HG02852 (cell line): ENCODE results near the gene MED25.

Source experiments
- ATAC-seq: cut with Tn5 transposase; IDR thresholded peaks from one replicate; pipeline ENCODE4 v1.9.1; 2021; ENCODE audit warnings: mild to moderate bottlenecking, moderate library complexity; ENCODE audit not compliant: unreplicated experiment

MED25 gene

DNA sequence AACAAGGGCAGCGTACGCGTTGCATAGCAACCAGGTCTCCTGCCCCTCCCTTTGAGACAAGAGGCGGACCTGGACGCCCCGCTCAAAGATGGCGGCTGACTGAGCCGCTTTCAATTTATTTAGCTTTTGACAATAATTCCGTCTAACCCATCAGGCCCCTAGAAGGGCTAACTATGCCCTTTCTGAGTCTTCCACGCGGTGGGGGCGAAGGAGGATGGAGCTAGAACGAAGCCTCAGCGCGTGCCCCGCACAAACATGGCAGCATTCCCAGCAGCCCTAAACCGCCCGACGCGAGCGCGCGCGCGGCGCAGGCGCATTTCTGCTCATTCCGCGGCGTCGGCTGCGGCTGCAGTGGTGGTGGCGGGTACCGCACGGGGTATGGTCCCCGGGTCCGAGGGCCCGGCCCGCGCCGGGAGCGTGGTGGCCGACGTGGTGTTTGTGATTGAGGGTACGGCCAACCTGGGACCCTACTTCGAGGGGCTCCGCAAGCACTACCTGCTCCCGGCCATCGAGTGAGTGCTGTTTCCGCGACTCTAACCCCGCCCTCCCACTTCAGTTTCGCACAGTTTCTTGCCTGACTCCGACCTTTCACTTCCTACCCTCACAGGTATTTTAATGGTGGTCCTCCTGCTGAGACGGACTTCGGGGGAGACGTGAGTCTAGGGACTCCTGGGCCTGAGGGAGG lies at the start of gene MED25:
Gene MED25 (plus strand): TSS at position 326 of the 685 bp plus-strand sequence. CDS start 53 bp downstream, at position 379.
- peak; percentile 65 for ATAC-seq

DNA sequence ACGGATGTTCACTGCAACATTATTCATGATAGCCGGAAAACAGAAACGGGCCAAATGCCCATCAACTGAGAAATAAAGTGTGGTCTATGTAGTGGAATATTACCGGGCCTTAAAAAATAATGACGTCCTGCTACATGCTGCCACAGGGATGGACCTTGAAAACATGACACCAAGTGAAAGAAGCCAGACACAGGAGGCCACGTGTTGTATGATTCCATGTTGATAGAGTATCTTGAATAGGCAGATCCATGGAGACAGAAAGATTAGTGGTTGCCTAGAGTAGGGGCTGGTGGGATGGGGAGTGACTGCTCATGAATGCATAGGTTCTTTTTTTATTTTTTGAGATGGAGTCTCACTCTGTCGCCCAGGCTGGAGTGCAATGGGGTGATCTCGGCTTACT lies 47.6 kb upstream of the MED25 start:
- no peak for ATAC-seq

DNA sequence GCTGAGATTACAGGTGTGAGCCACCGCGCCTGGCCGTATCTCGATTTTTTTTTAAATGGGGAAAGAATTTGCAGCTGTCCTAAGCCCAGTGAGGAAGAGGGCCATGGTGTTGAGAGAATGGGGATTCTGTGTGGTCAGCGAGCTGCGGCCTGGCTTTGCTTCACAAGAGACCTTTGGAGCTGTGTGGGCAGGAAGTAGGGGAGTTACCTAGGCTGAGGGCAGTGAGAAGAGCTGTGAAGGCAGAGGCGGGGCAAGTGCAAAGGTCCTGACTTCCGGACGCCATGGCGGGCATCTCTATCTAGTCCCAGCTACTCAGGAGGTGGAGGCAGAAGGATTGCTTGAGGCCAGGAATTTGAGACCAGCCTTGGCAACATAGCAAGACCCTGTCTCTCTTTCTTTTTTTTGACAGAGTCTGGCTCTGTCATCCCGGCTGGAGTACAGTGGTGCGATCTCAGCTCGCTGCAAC lies 46.4 kb upstream of the MED25 start:
- ATAC-seq: no peak

DNA sequence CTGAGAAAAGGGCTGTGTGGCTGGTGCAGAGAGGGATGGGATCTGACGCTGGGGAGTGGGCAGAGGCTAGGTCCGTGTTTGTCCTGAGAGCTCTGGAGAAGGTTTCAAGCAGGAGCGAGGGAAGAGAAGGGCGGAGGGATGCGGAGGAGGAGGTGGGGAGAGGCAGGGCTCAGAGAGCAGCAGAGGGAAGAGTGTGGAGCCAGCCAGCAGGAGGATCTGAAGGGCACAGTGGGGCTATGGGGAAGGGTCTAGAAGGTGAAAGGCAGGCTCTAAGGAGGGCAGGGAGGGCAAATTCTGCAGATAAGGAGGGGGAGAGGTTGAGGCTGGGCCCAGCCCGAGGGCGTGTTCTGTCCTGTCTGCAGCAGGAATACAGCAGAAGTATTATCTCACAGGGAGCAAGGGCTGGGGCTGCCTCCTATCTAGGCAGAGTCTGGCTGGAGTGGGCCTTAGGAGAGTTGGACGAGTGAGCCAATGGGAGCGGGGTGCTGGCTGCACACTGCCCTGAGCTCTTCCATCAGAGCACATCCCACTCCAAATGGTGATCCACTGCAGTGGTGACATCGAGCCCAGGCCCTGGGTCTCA lies 45.1 kb upstream of the MED25 start:
- ATAC-seq: no peak

DNA sequence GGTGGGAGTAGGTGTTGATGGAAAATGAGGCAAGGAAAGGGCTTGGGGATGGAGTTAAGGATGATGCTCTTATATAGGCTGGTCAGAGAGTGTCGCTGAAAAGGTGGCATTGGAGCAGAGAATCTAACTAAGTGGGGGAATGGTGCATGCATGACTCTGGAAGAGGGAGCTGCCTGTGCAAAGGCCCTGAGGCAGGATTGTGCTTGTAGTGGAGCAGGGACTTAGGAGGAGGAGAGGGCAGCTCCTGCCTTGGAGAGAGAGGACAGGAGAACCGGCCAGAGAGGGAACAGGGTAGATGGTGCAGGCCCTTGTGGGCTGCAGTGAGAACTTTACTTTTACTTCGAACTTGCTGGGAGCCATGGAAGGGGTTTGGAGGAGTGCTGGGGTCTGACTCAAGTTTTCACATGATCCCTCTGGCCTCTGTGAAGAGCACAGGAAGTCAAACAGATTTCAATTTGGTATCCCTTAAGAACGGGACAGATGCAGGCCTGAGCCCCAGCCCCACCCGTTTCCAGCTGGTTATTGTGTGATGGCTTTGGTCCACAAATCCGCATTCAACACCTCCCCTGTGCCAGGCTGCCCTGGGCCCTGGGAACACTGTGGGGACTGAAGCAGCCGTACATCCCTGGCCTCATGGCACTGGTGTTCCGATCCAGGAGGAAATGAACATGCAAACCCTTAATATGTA lies 44.3 kb upstream of the MED25 start:
- no peak for ATAC-seq

DNA sequence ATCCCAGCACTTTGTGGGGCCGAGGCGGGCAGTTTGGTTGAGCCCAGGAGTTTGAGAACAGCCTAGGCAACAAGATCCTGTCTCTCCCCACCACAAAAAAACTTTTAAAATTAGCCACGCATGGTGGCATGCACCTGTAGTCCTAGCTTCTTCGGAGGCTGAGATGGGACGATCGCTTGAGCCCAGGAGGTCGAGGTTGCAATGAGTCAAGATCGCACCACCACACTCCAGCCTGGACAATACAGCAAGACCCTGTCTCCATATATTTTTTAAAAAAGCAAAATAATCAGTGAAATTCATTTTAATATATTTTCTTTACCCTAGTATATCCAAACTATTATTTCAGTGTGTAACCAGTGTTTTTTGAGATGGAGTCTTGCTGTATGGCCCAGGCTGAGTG lies 43.1 kb upstream of the MED25 start:
- no peak for ATAC-seq

DNA sequence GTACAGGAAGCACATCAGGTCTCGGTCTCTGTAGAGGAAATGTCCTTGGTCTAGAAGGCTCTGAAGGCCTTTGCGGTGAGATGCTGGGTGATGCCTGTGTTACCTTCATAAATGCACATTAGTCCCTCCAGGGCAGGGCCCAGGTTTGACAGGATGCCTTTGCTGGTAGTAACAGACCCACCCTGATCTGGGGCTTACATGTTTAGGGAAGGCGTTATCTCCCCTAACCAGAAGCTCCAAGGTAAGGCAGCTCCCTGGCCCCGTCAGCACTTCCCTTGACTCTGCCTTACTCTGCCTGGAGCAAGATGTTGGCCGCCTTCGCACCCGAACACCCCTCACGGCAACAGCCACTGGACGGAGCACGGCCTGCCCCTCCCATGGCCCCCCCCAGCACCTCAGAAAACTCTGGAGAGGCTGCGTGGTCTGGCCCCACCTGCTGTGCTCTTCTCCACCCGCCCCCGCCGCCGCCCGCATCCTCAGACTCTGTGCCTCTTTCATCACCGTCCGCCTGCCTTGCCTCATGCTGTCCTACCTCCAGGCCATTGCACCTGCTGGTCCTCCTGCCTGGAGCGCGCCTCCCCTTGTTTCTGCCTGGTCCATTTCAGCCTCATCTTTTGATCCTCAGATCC lies 42.2 kb upstream of the MED25 start:
- ATAC-seq: no peak

DNA sequence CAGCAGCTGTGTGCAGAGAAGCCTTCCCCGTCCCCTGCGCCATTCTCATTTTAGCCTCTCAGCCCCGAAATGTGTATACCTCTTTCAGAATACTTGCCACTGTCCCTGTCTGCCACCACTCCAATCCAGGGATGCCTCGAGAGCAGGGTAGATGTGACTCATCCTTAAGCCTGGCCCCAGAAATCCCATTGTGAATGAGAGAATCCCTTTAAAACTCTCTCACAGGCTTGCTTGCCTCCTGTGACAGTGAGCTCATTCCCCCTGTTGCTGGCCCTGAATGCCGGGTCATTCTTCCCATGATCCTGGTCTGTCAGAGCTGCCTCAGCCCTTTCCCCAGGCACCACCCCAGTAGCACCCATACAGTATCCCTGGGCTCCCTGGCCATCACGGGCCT lies 41.7 kb upstream of the MED25 start:
- no peak for ATAC-seq

DNA sequence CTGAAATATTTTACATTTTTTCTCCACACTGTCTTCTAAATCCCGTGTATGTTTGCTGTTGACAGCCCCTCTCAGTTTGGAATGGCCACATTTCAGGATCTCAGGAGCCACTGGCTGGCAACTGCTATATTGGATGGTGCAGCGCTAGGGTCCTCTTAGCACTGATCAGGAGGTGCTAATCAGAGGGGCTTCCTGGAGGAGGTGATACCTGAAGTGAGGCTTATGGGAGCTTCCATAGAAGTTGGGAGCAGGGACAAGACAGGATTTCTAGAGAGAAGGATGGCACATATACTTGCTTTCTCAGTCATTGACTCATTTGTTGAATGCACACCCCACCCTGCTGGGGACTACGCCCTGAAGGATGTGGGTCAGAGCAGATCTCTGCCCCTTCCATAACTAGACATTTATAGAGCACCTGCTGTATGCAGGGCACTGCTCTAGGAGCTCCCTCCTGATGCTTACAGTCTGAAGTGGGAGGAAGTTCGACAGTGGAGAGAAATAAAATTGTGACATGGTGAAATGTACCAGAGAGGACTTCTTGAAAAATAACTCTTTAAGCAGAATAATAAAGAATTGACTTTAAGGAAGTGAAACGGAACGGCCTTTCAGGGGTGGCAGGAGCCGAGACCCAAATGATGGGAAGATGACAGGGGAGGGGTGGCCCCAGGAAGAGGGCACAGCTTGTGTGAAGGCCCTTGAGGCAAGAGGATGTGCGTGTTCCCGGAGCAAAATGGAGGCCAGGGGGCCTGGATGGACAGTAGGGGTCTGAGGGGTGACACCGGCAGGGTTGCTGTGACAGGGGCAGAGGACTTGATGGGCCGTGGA lies 38.1 kb upstream of the MED25 start:
- no peak for ATAC-seq

DNA sequence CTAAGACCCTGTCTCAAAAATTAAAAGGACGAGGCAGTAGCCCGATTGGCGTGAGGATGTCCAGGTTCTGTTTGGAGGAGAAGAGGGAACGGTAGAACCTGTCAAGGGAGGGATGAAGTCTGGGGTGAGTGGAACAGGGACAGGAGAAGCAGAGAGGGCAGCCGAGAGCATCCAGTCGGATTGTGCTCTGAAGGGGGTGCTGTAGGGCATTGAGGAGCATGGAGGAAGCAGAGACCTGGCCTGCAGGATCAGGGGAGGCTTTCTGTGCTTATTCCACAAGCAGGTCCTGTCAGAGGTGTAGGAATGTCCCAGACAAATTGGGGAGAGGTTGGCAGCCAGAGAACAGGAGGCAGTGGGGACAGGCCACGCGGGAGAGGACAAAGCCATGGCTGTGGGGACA lies 37.2 kb upstream of the MED25 start:
- ATAC-seq: no peak

DNA sequence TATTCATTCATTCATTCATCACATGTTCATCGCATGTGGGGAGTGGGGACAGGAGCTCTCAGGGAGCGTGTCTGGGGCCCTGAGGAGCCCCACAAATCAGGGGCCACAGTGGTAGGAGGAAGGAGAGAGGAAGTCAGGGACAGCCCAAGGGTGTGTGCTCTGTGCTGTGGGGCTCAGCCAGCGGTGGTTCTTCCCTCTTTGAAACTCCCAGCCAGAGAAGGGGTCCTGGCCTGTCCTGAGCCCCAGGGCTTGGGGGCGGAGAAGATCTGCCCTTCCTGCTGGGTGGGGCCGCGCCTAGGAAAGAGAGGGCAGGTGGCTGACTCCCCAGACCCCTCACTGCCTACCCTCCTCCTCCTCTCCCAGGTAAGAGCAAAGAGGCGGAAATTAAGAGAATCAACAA lies 36.7 kb upstream of the MED25 start:
- no peak for ATAC-seq

DNA sequence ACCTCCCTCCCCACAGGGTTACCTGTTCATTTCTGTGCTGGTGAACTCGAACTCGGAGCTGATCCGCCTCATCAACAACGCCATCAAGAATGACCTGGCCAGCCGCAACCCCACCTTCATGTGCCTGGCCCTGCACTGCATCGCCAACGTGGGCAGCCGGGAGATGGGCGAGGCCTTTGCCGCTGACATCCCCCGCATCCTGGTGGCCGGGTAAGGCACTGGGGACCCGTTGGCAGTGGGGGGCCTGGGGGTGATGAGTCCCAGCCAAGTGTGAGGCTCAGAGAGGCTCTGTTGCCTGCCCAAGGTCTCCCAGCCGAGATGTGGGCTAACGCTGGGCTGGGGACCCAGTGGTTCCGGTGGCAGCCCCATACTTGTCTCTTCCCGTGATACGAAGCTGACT lies 35.6 kb upstream of the MED25 start:
- ATAC-seq: no peak

DNA sequence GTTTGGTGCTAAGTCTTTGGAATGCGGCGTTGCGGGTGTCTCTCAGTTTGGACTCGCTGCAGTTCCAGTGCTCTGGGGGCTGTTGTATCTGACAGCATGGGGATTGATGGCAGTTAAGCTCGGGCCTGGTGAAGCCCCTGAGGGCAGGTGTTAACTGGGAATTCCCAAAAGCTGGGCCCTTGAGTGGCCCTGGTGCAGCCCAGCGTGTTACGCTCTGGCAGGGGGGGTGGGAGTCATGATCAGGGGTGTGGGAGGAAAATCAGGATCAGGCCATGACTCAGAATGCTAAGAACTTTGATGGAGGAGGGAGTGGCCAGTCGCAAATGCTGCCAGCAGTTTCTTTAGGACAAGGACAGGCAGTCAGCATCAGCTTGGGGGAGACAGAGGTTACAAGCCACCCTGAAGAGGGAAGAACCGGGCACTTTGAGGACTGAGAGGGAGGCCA lies 31.7 kb upstream of the MED25 start:
- no peak for ATAC-seq

DNA sequence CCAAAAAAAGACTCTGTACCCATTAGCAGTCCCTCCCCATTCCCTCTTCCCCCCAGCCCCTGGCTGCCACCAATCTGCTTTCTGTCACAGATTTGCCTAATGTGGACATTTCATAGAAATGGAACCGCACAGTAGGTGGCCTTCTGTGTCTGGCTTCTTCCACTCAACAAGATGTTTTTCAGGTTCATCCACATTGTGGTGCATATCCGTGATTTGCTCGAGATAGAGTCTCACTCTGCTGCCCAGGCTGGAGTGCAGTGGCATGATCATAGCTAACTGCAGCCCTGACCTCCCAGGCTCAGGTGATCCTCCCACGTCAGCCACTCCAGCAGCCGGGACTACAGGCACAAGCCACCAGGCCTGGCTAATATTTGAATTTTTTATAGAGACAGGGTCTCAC lies 30.3 kb upstream of the MED25 start:
- no peak for ATAC-seq

DNA sequence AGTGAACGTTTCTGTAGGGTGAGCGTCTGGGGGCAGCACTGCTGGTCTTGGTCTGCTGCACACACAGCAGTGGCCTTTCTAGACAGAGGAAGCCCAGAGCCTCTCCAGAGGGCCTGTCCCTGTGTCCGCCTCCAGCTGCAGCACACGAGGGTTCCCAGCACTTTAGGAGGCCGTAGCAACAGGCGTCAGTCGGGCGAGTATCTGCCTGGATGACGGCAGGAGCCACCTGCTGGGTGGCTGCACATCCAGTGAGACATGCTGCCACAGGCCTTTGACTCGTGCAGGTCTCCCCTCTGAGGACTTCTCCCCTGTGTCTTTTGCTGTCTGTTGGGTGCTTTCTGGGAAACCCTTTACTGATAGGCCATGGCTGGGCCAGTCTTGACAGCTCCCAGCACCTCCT lies 29.2 kb upstream of the MED25 start:
- ATAC-seq: no peak

DNA sequence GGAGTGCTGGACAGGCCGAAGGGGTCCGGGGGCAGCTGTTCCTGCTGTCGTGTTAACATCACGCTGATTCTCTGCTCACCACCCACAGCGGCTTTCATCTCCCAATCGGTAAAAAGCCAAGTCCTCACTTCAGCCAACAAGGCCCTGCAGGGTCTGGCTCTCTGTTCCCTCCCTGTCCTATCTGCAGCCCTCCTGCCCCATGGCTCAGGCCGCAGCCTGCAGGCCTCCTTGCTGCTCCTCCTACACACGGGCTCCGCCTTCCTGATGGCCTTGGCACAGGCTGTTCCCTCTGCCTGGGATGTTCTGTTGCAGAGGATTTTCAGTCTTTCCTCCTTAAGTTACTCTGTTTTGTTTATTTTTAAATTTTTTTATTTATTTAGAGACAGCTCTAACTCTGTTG lies 27.2 kb upstream of the MED25 start:
- no peak for ATAC-seq

DNA sequence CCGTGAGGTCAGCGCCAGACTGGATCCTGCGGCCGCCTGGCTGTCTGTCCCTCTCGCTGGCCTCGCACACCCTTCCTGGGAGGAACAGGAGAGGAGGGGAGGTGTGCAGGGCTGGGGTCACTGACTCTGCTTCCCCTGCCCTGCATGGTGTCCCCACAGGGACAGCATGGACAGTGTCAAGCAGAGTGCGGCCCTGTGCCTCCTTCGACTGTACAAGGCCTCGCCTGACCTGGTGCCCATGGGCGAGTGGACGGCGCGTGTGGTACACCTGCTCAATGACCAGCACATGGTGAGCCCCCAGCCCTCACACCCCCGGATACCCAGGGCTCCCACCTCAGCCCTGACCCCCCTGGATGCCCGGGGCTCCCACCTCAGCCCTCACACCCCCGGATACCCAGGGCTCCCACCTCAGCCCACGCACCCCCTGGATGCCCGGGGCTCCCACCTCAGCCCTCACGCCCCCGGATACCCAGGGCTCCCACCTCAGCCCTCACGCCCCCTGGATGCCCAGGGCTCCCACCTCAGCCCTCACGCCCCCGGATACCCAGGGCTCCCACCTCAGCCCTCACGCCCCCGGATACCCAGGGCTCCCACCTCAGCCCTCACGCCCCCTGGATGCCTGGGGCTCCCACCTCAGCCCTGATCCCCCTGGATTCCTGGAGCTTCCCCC lies 26.2 kb upstream of the MED25 start:
- no peak for ATAC-seq

DNA sequence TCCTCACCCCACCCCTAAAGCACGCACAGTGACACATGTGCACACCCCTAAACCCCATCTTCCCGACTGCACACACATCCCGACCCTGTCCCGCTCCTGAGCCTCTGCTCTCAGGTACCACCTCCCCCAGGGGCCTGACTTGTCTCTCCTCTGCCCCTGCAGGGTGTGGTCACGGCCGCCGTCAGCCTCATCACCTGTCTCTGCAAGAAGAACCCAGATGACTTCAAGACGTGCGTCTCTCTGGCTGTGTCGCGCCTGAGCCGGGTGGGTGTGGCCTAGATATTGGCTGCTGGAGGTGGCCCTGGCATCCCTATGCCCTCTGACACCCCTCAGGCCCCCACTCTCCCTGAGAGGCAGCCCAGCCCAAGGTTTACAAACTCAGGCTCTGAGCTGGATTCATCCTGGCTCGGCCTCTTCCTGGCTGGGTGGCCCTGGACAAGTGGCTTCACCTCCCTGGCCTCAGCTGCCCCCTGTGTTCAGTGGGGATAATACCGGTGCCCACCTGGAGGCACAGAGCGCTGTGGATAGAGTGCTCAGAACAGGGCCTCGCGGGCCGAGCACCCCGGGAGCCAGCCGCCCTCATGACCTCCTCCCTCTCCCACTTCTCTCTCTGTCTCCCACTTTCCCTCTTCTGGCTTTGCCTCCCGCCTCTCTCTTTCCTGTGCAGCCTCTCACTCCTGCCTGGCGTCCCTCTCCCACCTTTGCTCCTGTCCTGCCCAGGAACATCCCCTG lies 25.1 kb upstream of the MED25 start:
- no peak for ATAC-seq

DNA sequence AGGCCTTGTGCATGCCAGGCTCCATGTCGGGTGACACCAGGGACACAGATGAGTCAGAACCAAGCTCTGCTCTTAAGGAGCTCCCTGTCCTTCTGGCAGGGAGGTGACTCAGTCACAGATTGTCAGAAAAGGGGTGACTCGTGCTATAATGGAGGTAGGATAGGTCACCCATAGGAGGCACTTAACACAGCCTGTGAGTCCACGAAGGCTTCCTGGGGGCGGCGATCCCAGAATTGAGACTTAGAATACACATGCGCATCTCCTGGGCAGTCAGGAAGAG lies 24.6 kb upstream of the MED25 start:
- ATAC-seq: no peak

DNA sequence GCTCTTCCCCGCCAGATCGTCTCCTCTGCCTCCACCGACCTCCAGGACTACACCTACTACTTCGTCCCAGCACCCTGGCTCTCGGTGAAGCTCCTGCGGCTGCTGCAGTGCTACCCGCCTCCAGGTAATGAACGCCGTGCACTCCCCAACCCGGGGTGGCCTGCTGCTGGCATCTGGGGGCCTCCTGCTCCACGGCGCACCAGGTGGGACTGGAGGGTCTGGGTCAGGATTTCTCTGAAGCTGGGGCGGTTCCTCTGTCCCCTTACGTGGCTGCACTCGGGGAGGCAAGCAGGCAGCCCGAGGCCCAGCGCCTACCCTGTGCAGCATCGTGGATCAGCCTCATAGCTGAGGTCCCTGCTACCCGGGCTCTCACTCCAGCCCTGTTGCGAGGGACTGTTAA lies 22.5 kb upstream of the MED25 start:
- no peak for ATAC-seq
